Body of pancreas (tissue), 4 donors: ENCODE data around the gene PIGU. TPM values are rescaled to one million over a fixed set of nuclear protein-coding genes. Genes with fewer than 3 reads are reported as not detected.

Source experiments
- ATAC-seq: fragments of 150-250 bp; one replicate; pipeline ENCODE4 v1.9.1; 2016
- DNase-seq, 4 donors: peaks; one replicate each; pipeline ENCODE4 v3.0.0-alpha.2; 2019
- H3K27ac ChIP-seq, 4 donors: fragments of 200-600 bp; sonication (generic); 1 replicate in 3 of 4; 2 replicates in 1 of 4; pipeline versions ENCODE4 v1.5.1 to v1.6.1; 2016 to 2019; ENCODE audit warnings: mild to moderate bottlenecking in 1 of 4, mixed read lengths in 1 of 4, moderate library complexity in 1 of 4
- H3K27me3 ChIP-seq, 2 donors: fragments of 200-600 bp; sonication (generic); one replicate each; pipeline ENCODE4 v1.6.0; 2016; ENCODE audit warnings: mild to moderate bottlenecking in 1 of 2
- H3K36me3 ChIP-seq, 2 donors: fragments of 200-600 bp; sonication (generic); replicated peaks in 1 of 2; 2 replicates each; pipeline ENCODE4 v1.5.1; 2016; ENCODE audit warnings: low read depth in 2 of 2; ENCODE audit not compliant: insufficient read depth in 1 of 2
- H3K4me1 ChIP-seq: fragments of 200-600 bp; sonication (generic); one replicate; pipeline ENCODE4 v1.6.0; 2016
- H3K4me3 ChIP-seq, 2 donors: fragments of 200-600 bp; sonication (generic); 1 replicate in 1 of 2; 2 replicates in 1 of 2; pipeline ENCODE4 v1.5.1; 2016 to 2019
- H3K9me3 ChIP-seq, 3 donors: fragments of 200-600 bp; sonication (generic); 1 replicate in 2 of 3; 2 replicates in 1 of 3; pipeline ENCODE4 v1.5.1; 2016
- POLR2A ChIP-seq, 3 donors: fragments of 450-650 bp; IDR thresholded peaks; one replicate each; pipeline ENCODE4 v1.6.1; 2016; ENCODE audit warnings: antibody characterized with exemption in 3 of 3, mild to moderate bottlenecking in 2 of 3
- WGBS, 2 donors: methylation state at CpG; one replicate each; pipeline ENCODE4 v1.1.5; 2017; 5-methylcytosine and 5-hydroxymethylcytosine counted together
- intact Hi-C: fragments of 100-400 bp; cut with DNase I; formaldehyde crosslinking; loops from one replicate; pipeline ENCODE4 v1.15.1; 2023
- total RNA-seq, 2 donors: library from RNA; depleted of rRNA; stranded (reverse); fragments of >200 nt; gene quantifications; one replicate each; pipeline ENCODE4 v1.1.0, GENCODE V29; 2016
- TF ChIP-seq, protein P1 (sequence below), 7 experiments: fragments of 450-650 bp in 4 of 7; fragments of 200-600 bp in 3 of 7; sonication (generic) in 3 of 7; IDR thresholded peaks; one replicate each; pipeline ENCODE4 v1.5.1; 2016 to 2019; ENCODE audit warnings: antibody characterized with exemption in 7 of 7

Gene PIGU
- total RNA-seq, 2 donors from 2014 or later: 4.4 to 14.8 TPM

DNA sequence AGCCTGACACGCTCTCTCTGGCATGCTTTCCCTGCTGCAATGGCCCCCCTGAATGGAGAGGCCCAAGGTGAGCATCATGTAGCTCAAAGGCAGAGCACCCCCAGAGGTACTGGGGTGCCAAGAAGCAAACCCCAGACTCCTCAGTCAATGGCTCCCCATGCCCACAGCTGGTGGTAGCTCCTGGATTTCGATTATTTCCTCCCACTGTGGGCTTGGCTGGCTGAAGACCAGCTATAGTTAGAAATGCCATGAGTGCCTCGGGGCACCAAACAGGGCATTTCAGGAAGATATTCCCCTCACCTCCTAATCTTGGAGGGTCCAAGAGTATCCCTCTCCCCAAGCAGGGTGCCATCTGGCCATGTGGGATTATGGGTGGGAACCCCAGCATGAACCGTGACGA lies 101.6 kb downstream of the PIGU start:
- TF ChIP-seq, protein P1, sequence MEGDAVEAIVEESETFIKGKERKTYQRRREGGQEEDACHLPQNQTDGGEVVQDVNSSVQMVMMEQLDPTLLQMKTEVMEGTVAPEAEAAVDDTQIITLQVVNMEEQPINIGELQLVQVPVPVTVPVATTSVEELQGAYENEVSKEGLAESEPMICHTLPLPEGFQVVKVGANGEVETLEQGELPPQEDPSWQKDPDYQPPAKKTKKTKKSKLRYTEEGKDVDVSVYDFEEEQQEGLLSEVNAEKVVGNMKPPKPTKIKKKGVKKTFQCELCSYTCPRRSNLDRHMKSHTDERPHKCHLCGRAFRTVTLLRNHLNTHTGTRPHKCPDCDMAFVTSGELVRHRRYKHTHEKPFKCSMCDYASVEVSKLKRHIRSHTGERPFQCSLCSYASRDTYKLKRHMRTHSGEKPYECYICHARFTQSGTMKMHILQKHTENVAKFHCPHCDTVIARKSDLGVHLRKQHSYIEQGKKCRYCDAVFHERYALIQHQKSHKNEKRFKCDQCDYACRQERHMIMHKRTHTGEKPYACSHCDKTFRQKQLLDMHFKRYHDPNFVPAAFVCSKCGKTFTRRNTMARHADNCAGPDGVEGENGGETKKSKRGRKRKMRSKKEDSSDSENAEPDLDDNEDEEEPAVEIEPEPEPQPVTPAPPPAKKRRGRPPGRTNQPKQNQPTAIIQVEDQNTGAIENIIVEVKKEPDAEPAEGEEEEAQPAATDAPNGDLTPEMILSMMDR (IDR thresholded peaks at IDR 0.05): no peak
- no peak for TF ChIP-seq POLR2A (IDR thresholded peaks at IDR 0.05)
- no peak for DNase-seq

DNA sequence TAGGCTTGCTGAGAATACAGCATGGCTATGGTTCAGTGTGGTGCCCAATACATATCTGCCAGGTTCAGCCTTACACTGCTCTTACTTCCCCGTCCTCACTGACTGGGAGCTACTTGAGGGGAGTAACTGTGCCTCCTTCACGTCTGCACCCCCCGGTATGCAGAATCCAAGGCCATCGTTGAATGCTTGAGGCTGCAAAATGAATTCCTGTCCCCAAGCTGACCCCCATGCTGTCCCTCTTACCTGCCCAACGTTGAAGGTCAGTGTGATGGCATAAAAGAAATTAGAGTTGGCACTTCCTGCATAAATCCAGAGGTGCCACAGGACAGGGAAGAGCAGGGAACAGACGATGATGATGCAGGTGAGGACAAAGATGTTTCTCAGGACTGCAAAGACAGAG lies 102.0 kb downstream of the PIGU start:
- 78 to 84% methylated on average over 6 of the region's 6 CpGs for WGBS, 2 donors
- DNase-seq (no peak), ATAC-seq (no peak)
- intact Hi-C loops: no loop called here
- no peak for TF ChIP-seq POLR2A (IDR thresholded peaks at IDR 0.05)
- TF ChIP-seq, protein P1 (IDR thresholded peaks at IDR 0.05): no peak
- H3K4me3 ChIP-seq: no peak overlapping the region
- no peaks in the 10 kb centered on the region for H3K9me3 ChIP-seq
- no peak overlapping the region for H3K27ac ChIP-seq
- no peaks in the 10 kb centered on the region for H3K36me3 ChIP-seq
- no peaks in the 10 kb centered on the region for H3K27me3 ChIP-seq
- H3K4me1 ChIP-seq: no peaks in the 10 kb centered on the region

More for the DNA sequence above, 101.6 kb downstream of the PIGU start:
- Histone ChIP-seq H3K27ac (no peak overlapping the region), H3K4me3 (no peak overlapping the region), H3K36me3 (no peaks in the 10 kb centered on the region), H3K9me3 (no peaks in the 10 kb centered on the region), H3K27me3 (no peaks in the 10 kb centered on the region), H3K4me1 (no peaks in the 10 kb centered on the region)
- intact Hi-C loops: no loop called here
- 81 to 91% methylated on average over 3 to 5 of the region's 5 CpGs for WGBS, 2 donors
- ATAC-seq: no peak

DNA sequence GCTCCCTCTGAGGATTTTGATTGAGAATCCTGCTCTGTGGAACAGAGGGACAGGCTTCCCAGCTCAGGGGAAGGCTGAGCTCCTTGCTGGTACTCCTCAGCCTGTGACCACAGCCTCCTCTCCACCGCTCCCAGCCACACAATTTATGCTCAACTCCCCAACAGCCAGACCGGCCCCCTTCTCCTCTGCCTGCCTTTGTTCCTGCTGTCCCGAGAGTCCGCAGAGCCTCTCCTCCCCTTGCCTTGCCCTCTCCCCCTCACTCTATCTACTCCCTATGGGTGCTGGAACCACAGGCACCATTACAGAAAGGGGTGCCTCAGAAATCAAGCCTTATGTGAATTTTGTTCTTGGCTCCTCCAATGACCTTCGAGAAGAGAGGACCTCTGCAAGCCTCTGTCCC lies 102.5 kb downstream of the PIGU start:
- TF ChIP-seq POLR2A (IDR thresholded peaks at IDR 0.05): no peak
- TF ChIP-seq, protein P1 (IDR thresholded peaks at IDR 0.05): no peak
- 93 to 99% methylated on average over 5 of the region's 5 CpGs for WGBS, 2 donors
- H3K27me3 ChIP-seq: no peaks in the 10 kb centered on the region
- H3K36me3 ChIP-seq: no peaks in the 10 kb centered on the region
- DNase-seq (no peak), ATAC-seq (no peak)
- intact Hi-C loops: no loop called here
- H3K9me3 ChIP-seq: no peaks in the 10 kb centered on the region
- no peak overlapping the region for H3K27ac ChIP-seq
- no peak overlapping the region for H3K4me3 ChIP-seq
- H3K4me1 ChIP-seq: no peaks in the 10 kb centered on the region

DNA sequence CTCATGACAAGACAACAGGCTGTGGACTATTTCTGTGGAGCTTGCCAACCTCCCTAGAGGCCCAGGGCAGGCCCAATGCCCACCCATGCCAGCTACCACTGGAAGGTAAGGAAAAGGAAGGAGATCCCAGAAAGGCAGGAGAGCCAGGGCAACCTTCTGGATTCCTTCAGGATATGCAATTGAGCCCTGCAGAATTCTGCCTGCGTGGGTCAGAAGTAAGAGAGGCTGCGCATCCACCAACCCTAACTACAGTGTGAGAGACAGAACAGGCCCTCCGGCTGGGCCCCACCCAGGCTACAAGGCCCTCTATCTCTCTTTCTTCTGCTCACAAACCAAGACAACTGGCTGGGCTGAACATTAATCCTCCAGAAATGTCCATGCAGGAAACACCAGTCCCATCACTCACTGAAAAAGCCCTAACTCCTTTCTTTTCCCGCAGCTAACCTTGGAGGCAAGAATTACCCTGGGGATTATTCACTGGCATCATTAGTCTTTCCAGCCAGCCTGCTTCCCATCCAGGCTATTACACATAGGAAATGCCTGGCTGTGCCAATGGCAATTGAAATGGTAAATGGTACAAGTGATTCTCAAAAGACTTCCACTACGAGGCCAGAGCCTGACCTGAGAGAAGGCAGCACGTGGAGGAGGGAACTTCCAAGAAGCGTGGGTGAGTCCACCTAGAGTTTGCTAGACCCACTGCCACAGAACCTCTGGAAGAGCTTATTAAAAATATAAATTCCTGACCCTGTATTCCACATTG lies 103.2 kb downstream of the PIGU start:
- Histone ChIP-seq H3K9me3 (no peaks in the 10 kb centered on the region), H3K4me1 (no peaks in the 10 kb centered on the region), H3K4me3 (no peak overlapping the region), H3K27me3 (no peaks in the 10 kb centered on the region), H3K36me3 (no peaks in the 10 kb centered on the region), H3K27ac (no peak overlapping the region)
- ATAC-seq: no peak
- TF ChIP-seq, protein P1 (IDR thresholded peaks at IDR 0.05): no peak
- TF ChIP-seq POLR2A (IDR thresholded peaks at IDR 0.05): no peak
- no peak for DNase-seq
- 93 to 100% methylated on average over 5 to 7 of the region's 7 CpGs for WGBS, 2 donors
- intact Hi-C loops: no loop called here

DNA sequence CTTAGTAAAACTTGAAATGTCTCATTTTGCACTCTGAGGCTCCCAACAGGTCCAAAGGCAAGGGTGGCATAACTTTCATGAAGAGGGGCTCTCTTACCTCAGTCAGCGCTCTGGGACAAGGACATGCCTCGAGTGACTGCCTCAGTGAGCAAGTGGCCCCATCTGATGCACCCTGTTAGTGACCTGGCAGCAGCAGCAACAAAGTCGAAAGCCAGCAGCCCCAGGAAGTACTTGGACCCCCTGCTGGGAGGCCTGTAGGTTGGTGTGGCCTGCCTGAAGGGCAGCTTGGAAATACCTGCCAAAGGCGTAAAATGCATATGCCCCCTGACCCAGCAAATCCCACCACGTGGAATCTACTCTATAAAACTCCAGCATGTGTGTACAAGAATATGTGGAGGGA lies 105.1 kb downstream of the PIGU start:
- no peak for ATAC-seq
- no peaks in the 10 kb centered on the region for H3K36me3 ChIP-seq
- intact Hi-C loops: no loop called here
- TF ChIP-seq, protein P1 (IDR thresholded peaks at IDR 0.05): no peak
- no peak for TF ChIP-seq POLR2A (IDR thresholded peaks at IDR 0.05)
- no peaks in the 10 kb centered on the region for H3K9me3 ChIP-seq
- no peak for DNase-seq
- H3K4me1 ChIP-seq: no peaks in the 10 kb centered on the region
- no peaks in the 10 kb centered on the region for H3K27me3 ChIP-seq
- no peak overlapping the region for H3K27ac ChIP-seq
- no peak overlapping the region for H3K4me3 ChIP-seq
- 80 to 94% methylated on average over 5 of the region's 5 CpGs for WGBS, 2 donors
